ENCODE measurements around the gene KLHL10. TPM values are rescaled to one million over a fixed set of nuclear protein-coding genes. Genes with fewer than 3 reads are reported as not detected.
"Not testable (repeated sequence)": the region's sequence is repeated elsewhere in the genome, so short reads cannot be mapped to it uniquely, and the experiment has no call there.

KLHL10 gene
- total and polyA plus RNA-seq, 8 donors = 0.06 to 0.43 (median 0.23) TPM; not detected in 2

GRCh38 chr17:41823141-41823524 lies 14.5 kb upstream of the KLHL10 start:
- Histone ChIP-seq H3K4me3 (no peak overlapping the region), H3K9me3 (no peaks in the 10 kb centered on the region), H3K27me3 (no peaks in the 10 kb centered on the region), H3K27ac (no peak overlapping the region), H3K36me3 (peaks cover 0 to 26% of the 10 kb centered on the region in 2 donors), H3K4me1 (no peaks in the 10 kb centered on the region)
- intact Hi-C loops (cut with DNase I) = no loop called here
- TF ChIP-seq, protein P1, sequence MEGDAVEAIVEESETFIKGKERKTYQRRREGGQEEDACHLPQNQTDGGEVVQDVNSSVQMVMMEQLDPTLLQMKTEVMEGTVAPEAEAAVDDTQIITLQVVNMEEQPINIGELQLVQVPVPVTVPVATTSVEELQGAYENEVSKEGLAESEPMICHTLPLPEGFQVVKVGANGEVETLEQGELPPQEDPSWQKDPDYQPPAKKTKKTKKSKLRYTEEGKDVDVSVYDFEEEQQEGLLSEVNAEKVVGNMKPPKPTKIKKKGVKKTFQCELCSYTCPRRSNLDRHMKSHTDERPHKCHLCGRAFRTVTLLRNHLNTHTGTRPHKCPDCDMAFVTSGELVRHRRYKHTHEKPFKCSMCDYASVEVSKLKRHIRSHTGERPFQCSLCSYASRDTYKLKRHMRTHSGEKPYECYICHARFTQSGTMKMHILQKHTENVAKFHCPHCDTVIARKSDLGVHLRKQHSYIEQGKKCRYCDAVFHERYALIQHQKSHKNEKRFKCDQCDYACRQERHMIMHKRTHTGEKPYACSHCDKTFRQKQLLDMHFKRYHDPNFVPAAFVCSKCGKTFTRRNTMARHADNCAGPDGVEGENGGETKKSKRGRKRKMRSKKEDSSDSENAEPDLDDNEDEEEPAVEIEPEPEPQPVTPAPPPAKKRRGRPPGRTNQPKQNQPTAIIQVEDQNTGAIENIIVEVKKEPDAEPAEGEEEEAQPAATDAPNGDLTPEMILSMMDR (IDR thresholded peaks at IDR 0.05) = no peak
- DNase-seq (peak in 1 of 4 donors; percentile 5), ATAC-seq (no peak)

DNA sequence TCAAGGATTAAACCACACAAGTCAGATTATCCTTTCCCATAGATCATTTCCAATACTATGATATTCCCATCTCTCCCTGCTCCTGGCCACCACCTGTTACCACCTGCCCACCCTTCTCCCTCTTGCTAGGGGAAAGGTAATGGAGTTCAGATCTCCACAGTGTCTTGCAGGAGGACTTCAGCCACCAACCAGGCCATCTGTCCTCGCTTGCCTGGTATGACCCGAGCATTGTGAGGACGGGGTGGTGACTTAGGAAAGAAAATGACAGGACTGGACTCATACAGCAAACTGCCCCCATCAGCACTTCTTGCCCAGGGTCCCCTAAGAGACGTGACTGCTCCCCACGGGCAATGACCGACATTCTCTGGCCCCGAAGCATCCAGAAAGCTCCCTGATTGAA lies 14.0 kb upstream of the KLHL10 start:
- TF ChIP-seq, protein P1 (IDR thresholded peaks at IDR 0.05) = no peak
- peak in 1 of 4 donors; percentile 14 for DNase-seq

DNA sequence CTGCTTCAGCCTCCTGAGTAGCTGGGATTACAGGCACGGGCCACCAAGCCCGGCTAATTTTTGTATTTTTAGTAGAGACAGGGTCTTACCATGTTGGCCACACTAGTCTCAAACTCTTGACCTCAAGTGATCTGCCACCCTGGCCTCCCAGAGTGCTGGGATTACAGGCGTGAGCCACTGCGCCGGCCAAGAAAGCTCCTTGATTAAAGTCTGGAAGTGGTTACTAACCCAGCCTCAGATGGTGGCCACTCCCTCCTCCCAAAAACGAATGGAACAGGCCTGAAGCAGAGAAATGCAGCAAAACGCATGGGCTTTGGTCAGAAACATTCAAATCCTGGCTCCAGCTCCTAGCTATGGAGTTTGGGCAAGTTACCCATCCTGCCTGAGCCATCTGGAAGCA lies 13.5 kb upstream of the KLHL10 start:
- Histone ChIP-seq H3K4me3 (no peak overlapping the region), H3K4me1 (no peaks in the 10 kb centered on the region), H3K36me3 (peaks cover 0 to 34% of the 10 kb centered on the region in 2 donors), H3K27ac (no peak overlapping the region), H3K9me3 (no peaks in the 10 kb centered on the region), H3K27me3 (no peaks in the 10 kb centered on the region)
- TF ChIP-seq, protein P1 (IDR thresholded peaks at IDR 0.05) = no peak
- intact Hi-C loops (cut with DNase I) = no loop called here
- DNase-seq (peak in 1 of 4 donors; percentile 36), ATAC-seq (no peak)

More for the DNA sequence above, 14.0 kb upstream of the KLHL10 start:
- peaks cover 0 to 30% of the 10 kb centered on the region in 2 donors for H3K36me3 ChIP-seq
- no peak overlapping the region for H3K4me3 ChIP-seq
- no peak for ATAC-seq
- H3K9me3 ChIP-seq = no peaks in the 10 kb centered on the region
- H3K27ac ChIP-seq = no peak overlapping the region
- intact Hi-C loops (cut with DNase I) = no loop called here
- no peaks in the 10 kb centered on the region for H3K27me3 ChIP-seq
- H3K4me1 ChIP-seq = no peaks in the 10 kb centered on the region

- no peak overlapping the region for H3K4me3 ChIP-seq
- no peak overlapping the region for H3K27ac ChIP-seq
- ATAC-seq (no peak), DNase-seq (peak in 1 of 4 donors; percentile 61)
- no peaks in the 10 kb centered on the region for H3K9me3 ChIP-seq
- TF ChIP-seq, protein P1 (IDR thresholded peaks at IDR 0.05) = no peak
- intact Hi-C loops (cut with DNase I) = no loop called here
- H3K27me3 ChIP-seq = no peaks in the 10 kb centered on the region
- no peaks in the 10 kb centered on the region for H3K4me1 ChIP-seq
- H3K36me3 ChIP-seq = peaks cover 0 to 43% of the 10 kb centered on the region in 2 donors
These were observed 12.3 kb upstream of the KLHL10 start for GRCh38 chr17:41825175-41825845.

DNA sequence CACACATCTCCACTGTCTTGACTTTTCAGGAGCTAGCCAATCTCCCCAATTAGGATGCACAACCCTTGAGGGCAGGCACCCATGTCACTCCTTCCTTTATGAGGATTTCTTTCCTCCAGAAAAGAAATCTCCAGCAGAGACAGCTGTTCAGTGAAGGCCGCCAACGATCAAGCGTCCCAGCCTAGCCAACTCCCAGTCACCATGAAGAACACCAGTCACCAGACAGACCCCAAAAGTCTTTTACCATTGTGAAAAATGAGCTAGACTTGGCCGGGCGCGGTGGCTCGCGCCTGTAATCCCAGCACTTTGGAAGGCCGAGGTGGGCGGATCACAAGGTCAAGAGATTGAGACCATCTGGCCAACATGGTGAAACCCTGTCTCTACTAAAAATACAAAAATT lies 7.7 kb upstream of the KLHL10 start:
- peaks cover 0 to 56% of the 10 kb centered on the region in 2 donors for H3K36me3 ChIP-seq
- not testable (repeated sequence) for ATAC-seq, H3K27ac ChIP-seq

More for the DNA sequence above, 7.7 kb upstream of the KLHL10 start:
- H3K9me3 ChIP-seq; intact Hi-C loops (cut with DNase I); H3K27me3 ChIP-seq; H3K4me3 ChIP-seq; H3K4me1 ChIP-seq; DNase-seq: not testable (repeated sequence)
